Measurements from ENCODE around the gene C22orf23. TPM values are rescaled to one million over a fixed set of nuclear protein-coding genes. Genes with fewer than 3 reads are reported as not detected.

The C22orf23 gene
- total and polyA plus RNA-seq, 12 donors: 0.17 to 1.1 (median 0.50) TPM

DNA sequence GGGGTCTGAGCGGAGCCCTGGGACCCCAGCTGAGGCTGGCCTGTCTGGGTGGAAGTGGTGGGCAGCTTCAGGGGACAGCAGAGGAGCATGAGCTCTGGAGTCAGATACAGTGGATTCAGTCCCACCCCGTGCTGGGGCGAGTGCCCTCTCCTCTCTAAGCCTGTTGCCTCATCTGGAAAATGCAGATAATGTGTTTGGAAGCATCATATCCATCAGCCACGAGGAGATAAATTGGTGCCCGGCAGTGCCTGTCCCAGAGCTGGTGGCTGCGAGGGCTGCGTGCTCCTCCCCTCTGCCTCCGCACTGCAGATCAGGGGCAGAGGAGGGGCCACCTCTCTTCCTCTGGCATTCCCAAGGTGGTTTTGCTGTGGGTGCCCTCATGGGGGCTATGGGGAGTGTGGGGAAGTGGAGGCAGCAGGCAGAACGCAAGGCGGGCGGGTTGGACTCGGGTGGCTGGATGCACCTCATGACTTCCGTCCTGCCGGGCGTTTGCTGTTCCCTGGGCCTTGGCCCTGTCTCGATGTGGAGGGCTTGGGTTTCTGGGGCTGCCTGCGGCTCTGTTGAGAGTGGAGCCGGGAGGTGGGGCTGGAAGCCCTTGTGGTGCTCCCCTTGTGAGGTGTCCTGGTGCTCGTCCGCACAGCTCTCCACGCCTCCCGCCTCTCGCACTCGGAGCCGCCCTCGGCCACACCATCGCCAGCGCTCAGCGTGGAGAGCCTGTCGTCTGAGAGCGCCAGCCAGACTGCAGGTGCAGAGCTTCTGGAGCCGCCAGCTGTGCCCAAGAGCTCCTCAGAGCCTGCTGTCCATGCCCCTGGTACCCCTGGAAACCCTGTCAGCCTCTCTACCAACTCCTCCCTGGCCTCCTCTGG is 26.4 kb downstream of the C22orf23 start:
- H3K36me3 ChIP-seq: peaks cover 0 to 98% (median 36%) of the 10 kb centered on the region in 9 donors
- WGBS, 2 donors: 93 to 94% methylated on average over 32 of the region's 32 CpGs
- ATAC-seq: no peak
- H3K27me3 ChIP-seq: no peaks in the 10 kb centered on the region
- intact Hi-C loops (cut with DNase I): no loop called here
- TF ChIP-seq, protein P1, sequence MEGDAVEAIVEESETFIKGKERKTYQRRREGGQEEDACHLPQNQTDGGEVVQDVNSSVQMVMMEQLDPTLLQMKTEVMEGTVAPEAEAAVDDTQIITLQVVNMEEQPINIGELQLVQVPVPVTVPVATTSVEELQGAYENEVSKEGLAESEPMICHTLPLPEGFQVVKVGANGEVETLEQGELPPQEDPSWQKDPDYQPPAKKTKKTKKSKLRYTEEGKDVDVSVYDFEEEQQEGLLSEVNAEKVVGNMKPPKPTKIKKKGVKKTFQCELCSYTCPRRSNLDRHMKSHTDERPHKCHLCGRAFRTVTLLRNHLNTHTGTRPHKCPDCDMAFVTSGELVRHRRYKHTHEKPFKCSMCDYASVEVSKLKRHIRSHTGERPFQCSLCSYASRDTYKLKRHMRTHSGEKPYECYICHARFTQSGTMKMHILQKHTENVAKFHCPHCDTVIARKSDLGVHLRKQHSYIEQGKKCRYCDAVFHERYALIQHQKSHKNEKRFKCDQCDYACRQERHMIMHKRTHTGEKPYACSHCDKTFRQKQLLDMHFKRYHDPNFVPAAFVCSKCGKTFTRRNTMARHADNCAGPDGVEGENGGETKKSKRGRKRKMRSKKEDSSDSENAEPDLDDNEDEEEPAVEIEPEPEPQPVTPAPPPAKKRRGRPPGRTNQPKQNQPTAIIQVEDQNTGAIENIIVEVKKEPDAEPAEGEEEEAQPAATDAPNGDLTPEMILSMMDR (IDR thresholded peaks at IDR 0.05): no peak
- peaks cover 0 to 15% (median 5%) of the 10 kb centered on the region in 9 donors for H3K4me1 ChIP-seq
- H3K4me3 ChIP-seq: no peak overlapping the region
- H3K9me3 ChIP-seq: no peaks in the 10 kb centered on the region
- no peak for DNase-seq
- no peak overlapping the region for H3K27ac ChIP-seq

DNA sequence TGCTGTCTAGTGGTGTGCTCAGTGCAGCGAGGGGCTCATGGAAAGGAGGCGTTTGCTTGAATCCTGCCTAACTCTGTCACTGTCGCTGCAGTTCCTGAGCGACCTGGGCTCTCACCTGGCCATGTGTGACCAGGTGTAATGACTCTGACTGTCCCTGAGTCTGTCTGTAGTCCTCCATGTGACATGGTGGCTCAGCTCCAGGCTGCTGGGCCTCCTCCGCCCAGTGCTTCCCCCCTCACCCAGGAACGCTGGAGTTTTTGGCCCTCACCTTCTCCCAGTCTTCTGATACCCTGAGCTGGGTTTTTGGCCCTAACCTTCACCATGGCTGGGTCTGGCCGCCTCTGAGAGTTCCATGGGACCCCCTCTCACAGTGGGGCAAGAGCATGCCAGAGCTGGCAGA is 27.0 kb downstream of the C22orf23 start:
- no peaks in the 10 kb centered on the region for H3K9me3 ChIP-seq
- TF ChIP-seq, protein P1 (IDR thresholded peaks at IDR 0.05): no peak
- H3K27me3 ChIP-seq: no peaks in the 10 kb centered on the region
- no peak for ATAC-seq
- peaks cover 0 to 98% (median 37%) of the 10 kb centered on the region in 9 donors for H3K36me3 ChIP-seq
- no peak for DNase-seq
- no peak overlapping the region for H3K4me3 ChIP-seq
- H3K27ac ChIP-seq: no peak overlapping the region
- WGBS, 2 donors: 89 to 90% methylated on average over 7 of the region's 7 CpGs
- H3K4me1 ChIP-seq: peaks cover 0 to 10% (median 4%) of the 10 kb centered on the region in 9 donors
- intact Hi-C loops (cut with DNase I): no loop called here

DNA sequence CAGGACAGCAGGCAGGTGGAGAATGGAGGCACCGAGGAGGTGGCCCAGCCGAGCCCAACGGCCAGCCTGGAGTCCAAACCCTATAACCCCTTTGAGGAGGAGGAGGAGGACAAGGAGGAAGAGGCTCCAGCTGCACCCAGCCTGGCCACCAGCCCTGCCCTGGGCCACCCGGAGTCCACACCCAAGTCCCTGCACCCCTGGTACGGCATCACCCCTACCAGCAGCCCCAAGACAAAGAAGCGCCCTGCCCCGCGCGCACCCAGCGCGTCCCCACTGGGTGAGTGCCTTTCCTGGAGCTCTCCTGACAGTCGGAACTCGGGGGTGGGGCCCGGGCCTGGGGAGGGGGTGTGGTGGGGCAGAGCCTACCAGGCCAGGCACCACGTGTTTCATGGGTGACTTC is 27.6 kb downstream of the C22orf23 start:
- Histone ChIP-seq H3K27ac (no peak overlapping the region), H3K9me3 (no peaks in the 10 kb centered on the region), H3K36me3 (peaks cover 0 to 98% (median 38%) of the 10 kb centered on the region in 9 donors), H3K27me3 (no peaks in the 10 kb centered on the region), H3K4me1 (peaks cover 0 to 7% (median 0%) of the 10 kb centered on the region in 9 donors), H3K4me3 (no peak overlapping the region)
- intact Hi-C loops (cut with DNase I): no loop called here
- ATAC-seq (peak in 1 of 8 donors; percentile 12), DNase-seq (no peak)
- TF ChIP-seq, protein P1 (IDR thresholded peaks at IDR 0.05): no peak
- 88 to 92% methylated on average over 15 of the region's 15 CpGs for WGBS, 2 donors

DNA sequence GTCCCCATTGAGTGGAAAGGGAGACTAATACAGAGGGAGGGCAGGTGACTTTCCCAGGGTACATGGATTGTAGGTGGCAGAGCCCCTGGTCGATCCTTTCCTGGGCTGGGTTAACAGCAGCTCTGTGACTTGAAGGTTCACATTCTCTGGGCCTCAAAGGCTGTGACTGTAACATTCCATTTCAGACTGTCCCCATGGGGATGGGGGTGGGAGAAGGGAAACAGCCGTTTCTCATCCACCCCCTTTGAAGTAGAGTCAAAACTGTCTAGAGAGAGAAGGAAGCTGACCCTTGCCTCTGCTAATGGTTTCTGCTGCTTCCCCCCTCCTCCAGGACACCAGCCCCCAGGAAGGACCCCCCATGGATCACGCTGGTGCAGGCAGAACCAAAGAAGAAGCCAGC is 28.1 kb downstream of the C22orf23 start:
- WGBS, 2 donors: 70 to 73% methylated on average over 3 of the region's 3 CpGs
- H3K36me3 ChIP-seq: peaks cover 0 to 98% (median 38%) of the 10 kb centered on the region in 9 donors
- intact Hi-C loops (cut with DNase I): no loop called here
- H3K4me3 ChIP-seq: no peak overlapping the region
- H3K4me1 ChIP-seq: peaks cover 0 to 3% (median 0%) of the 10 kb centered on the region in 9 donors
- no peaks in the 10 kb centered on the region for H3K27me3 ChIP-seq
- no peaks in the 10 kb centered on the region for H3K9me3 ChIP-seq
- no peak overlapping the region for H3K27ac ChIP-seq
- DNase-seq: no peak
- ATAC-seq: no peak
- TF ChIP-seq, protein P1 (IDR thresholded peaks at IDR 0.05): no peak
